Measurements from ENCODE around the gene CYTH1. TPM values are rescaled to one million over a fixed set of nuclear protein-coding genes. Genes with fewer than 3 reads are reported as not detected.

The CYTH1 gene
- total RNA-seq, 1 experiment from 2014 or later = 34.3 TPM

DNA sequence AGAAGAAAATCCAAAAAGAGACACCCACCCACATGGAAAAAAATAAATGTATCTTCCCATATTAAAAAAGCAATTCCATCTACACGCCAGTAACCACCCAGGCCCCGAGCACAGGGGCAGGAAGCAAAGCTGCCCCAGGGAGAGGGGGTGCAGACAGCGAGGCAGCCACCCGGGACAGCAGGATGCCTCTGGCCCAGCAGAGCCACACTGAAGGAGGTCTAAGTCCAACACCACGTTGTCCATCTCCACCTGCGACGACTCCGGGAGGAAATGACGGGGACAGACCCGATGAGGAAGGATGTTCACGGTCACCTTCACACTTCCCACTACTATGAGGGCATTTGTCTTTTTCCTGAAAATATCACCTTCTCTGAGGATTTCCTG is 14.4 kb upstream of the CYTH1 start:
- intact Hi-C loops (cut with micrococcal nuclease) = loop anchor here (5.0 kb wide), 1 partner anchor 349 kb away; no protein-coding TSS in a partner anchor

More for the DNA sequence above, 14.4 kb upstream of the CYTH1 start:
- Histone ChIP-seq H3K9me3 (ENCODE audit: control insufficient read depth in 1 of 2, insufficient read depth in 1 of 2, low read depth in 1 of 2, low read length in 2 of 2) (no peaks in the 10 kb centered on the region), H4K20me1 (ENCODE audit: insufficient read depth) (peaks cover 16% of the 10 kb centered on the region; the same call in 1 of the 2 replicates), H3K79me2 (ENCODE audit: insufficient read depth, low read length) (peaks cover 27% of the 10 kb centered on the region; the same call in 1 of the 2 replicates), H3K27ac (ENCODE audit: low read depth, low read length) (no peak overlapping the region), H2AFZ (ENCODE audit: low read depth, low read length, poor library complexity, severe bottlenecking) (no peak overlapping the region), H3K27me3 (ENCODE audit: insufficient read depth, low read length) (no peaks in the 10 kb centered on the region), H3K9me2 (ENCODE audit: insufficient read depth) (no peaks in the 10 kb centered on the region), H3K4me2 (ENCODE audit: low read length) (no peak overlapping the region), H3K9ac (ENCODE audit: low read length) (no peak overlapping the region), H3K36me3 (ENCODE audit: control insufficient read depth in 1 of 2, insufficient read depth in 2 of 2, low read length in 2 of 2) (peaks cover 45 to 68% of the 10 kb centered on the region in 2 experiments), H3K4me1 (ENCODE audit: control insufficient read depth in 1 of 2, insufficient read depth in 2 of 2, low read length in 2 of 2) (0 out of 4 replicates have a peak, but pooled peaks cover 0 to 3% of the 10 kb centered on the region in 2 experiments), H3K4me3 (replicated peaks in 1 of 2; ENCODE audit: low read depth in 1 of 2, low read length in 2 of 2) (no peak overlapping the region)
- TF ChIP-seq FOSL1 (IDR thresholded peaks at IDR 0.05; ENCODE audit: low read depth) (no peak), CBX3 (IDR thresholded peaks at IDR 0.05; ENCODE audit: low read depth) (no peak), ELF1 (IDR thresholded peaks at IDR 0.05; ENCODE audit: borderline replicate concordance, low read depth) (no peak), EZH2phosphoT487 (IDR thresholded peaks at IDR 0.05; ENCODE audit: borderline replicate concordance) (no peak), EZH2 (IDR thresholded peaks at IDR 0.05) (no peak), JUND (IDR thresholded peaks at IDR 0.05) (no peak), ZNF274 (IDR thresholded peaks at IDR 0.05; ENCODE audit: low read depth, low read length) (no peak)
- TF ChIP-seq, protein P1, sequence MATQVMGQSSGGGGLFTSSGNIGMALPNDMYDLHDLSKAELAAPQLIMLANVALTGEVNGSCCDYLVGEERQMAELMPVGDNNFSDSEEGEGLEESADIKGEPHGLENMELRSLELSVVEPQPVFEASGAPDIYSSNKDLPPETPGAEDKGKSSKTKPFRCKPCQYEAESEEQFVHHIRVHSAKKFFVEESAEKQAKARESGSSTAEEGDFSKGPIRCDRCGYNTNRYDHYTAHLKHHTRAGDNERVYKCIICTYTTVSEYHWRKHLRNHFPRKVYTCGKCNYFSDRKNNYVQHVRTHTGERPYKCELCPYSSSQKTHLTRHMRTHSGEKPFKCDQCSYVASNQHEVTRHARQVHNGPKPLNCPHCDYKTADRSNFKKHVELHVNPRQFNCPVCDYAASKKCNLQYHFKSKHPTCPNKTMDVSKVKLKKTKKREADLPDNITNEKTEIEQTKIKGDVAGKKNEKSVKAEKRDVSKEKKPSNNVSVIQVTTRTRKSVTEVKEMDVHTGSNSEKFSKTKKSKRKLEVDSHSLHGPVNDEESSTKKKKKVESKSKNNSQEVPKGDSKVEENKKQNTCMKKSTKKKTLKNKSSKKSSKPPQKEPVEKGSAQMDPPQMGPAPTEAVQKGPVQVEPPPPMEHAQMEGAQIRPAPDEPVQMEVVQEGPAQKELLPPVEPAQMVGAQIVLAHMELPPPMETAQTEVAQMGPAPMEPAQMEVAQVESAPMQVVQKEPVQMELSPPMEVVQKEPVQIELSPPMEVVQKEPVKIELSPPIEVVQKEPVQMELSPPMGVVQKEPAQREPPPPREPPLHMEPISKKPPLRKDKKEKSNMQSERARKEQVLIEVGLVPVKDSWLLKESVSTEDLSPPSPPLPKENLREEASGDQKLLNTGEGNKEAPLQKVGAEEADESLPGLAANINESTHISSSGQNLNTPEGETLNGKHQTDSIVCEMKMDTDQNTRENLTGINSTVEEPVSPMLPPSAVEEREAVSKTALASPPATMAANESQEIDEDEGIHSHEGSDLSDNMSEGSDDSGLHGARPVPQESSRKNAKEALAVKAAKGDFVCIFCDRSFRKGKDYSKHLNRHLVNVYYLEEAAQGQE (IDR thresholded peaks at IDR 0.05; ENCODE audit: low read depth) = no peak
- POLR2A ChIA-PET = no interaction called here
- RAD21 ChIA-PET (ENCODE audit: low non-redundant PET in 1 of 2, low total read pairs in 2 of 2, uncharacterized antibody in 2 of 2, unreplicated experiment in 2 of 2) = no interaction called here
- DNase-seq (ENCODE audit: low read depth, low spot score) (no peak), ATAC-seq (no peak)
- CTCF ChIA-PET = interaction anchor here (1.3 kb wide), 1 partner anchor 11 kb away, joined by 3 read pairs; no protein-coding TSS in a partner anchor
- no TSS peak for BruUV-seq (replicated peaks)

All from HCT116 (cell line).